Measurements from ENCODE around the gene SLC25A39.
"Not testable (repeated sequence)": the region's sequence is repeated elsewhere in the genome, so short reads cannot be mapped to it uniquely, and the experiment has no call there.

The SLC25A39 gene

GRCh38 chr17:44335564-44335963 lies 10.9 kb upstream of the SLC25A39 start:
- DNase-seq (ENCODE audit: low spot score): no peak

DNA sequence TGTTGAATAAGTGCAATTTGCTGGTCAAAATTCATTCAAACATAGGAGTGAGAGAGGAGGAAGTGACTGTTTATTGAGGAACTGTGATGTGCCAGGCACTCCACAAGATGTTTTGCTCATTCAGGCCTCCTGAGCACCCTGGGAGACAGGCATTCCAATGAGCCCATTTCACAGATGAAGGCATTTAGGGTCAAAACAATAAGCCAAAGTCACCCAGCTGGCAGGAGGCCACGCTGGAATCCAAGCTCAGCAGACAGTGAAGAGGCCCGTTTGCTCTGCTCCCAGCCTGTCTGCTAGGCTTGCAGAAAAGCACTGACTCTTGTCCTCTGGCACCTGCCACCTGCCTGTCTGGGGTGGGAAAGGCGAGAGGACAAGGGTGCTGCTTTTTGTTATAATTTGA lies 10.1 kb upstream of the SLC25A39 start:
- DNase-seq (ENCODE audit: low spot score): no peak

GRCh38 chr17:44334315-44334714 lies 9.7 kb upstream of the SLC25A39 start:
- no peak for DNase-seq (ENCODE audit: low spot score)

DNA sequence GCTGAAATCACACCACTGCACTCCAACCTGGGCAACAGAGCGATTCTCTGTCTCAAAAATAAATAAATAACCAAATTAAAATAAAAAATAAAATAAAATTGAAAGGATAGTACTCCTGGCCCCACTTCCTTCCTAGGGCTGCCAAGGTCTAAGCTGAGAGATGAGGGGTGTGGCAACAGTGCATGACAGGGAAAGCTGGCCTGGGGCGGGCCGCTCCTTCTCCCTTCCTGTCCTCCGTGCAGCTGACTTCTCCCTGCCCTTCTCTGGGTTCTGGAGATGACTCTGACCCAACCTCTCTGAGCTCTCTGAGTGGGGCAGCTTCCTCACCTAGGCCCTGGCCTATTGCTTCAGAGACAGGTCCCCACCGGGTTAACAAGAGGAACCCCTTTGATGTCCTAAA lies 8.7 kb upstream of the SLC25A39 start:
- no peak for DNase-seq (ENCODE audit: low spot score)

DNA sequence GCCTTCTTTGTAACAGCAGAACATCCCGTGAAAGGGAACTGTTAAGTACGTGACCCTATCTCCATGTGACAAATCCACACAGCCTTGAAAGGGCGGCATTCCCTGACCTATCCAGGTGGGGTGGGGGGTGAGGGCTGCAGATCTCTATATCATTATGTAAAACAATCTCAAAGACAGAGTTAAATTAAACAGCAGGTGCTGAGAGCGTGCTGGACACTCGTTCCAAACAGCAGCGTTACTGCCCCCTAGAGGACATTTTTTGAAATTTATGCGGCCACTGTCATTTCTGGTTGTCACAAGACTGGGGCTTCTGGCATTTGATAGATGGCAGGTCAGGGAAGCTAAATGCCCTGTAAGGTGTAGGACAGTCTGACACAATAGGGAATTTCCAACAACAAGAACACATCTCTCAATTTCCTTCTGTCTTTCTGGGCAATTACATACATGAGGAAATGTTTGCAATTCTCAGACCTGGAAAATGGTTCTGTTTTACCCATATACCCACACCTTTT lies 6.7 kb upstream of the SLC25A39 start:
- peak; percentile 62 for DNase-seq (ENCODE audit: low spot score)

DNA sequence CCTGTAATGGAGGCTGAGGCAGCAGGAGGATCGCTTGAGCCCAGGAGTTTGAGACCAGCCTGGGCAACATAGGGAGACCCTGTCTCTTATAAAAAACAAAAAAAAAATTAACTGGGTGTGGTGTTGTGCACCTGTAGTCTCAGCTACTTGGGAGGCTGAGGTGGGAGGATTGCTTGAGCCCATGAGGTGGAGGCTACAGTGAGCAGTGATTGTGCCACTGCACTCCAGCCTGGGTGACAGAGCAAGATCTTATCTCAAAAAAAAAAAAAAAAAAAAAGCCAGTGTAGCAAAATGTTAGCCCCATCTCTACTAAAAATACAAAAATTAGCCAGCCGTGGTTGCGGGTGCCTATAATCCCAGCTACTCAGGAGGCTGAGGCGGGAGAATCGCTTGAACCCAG lies 5.6 kb upstream of the SLC25A39 start:
- not testable (repeated sequence) for DNase-seq (ENCODE audit: low spot score)

- DNase-seq (ENCODE audit: low spot score): not testable (repeated sequence)
Measured at GRCh38 chr17:44329516-44329915, 4.9 kb upstream of the SLC25A39 start.

- DNase-seq (ENCODE audit: low spot score): no peak
Measured at GRCh38 chr17:44327715-44328449, 3.3 kb upstream of the SLC25A39 start.

- DNase-seq (ENCODE audit: low spot score): peak; percentile 95
Measured at GRCh38 chr17:44326861-44327444, 2.3 kb upstream of the SLC25A39 start.

DNA sequence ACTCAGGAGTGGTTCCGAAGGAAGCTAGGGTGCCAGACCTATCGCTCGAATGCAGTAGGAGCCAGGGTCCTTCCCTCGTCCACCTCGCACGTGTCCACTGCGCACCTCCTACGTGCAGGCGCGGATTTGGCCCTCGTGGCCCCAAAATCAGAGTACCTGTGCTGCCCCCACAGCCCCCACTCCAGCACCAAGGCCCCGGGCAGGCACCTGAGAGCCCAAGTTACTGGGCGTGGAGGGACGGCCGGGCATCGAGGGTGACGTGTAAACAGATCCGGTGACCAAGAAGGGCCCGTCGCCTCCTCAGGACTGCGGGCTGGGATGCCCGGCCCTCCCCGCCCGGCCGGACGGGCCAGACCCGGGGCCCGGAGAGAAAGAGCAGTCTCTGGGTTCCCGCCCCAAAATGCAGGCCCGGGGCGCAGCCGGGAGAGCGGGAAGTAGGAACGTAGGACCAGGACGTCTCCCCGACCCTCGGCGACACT lies 492 bp downstream of the SLC25A39 start:
- peak; percentile 46 for DNase-seq (ENCODE audit: low spot score)

- no peak for DNase-seq (ENCODE audit: low spot score)
Measured at GRCh38 chr17:44323359-44324091, 1.1 kb downstream of the SLC25A39 start.

DNA sequence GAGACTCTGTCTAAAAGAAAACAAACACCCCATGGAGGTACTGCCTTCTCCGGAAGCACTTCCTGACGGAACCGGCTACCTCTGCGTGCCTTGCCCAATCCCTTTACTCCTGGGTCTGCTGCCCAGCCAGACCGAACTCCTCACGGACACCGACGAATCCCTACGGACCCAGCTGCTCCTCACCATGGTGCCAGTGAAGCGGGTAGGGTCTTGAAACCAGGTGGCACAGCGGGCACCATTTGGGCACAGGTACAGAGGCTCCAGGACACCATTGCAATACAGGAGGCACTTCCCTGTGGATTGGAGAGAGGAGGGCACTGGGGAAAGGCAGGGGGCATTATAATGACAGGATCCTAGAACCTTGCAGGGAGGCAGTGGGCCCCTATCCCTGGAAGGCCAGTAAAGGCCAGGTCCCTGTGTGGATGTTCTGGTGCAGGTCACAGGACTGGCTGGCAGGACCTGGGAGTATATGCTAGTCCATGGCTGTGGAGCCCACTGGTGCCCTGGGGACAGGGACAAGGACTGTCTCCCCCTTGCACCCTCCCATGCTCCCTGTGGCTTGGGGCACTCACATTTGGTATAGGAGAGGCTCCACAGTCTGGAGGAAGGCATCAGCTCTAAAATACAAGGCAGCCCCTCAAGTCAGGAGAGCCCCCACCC lies 2.3 kb downstream of the SLC25A39 start:
- no peak for DNase-seq (ENCODE audit: low spot score)

DNA sequence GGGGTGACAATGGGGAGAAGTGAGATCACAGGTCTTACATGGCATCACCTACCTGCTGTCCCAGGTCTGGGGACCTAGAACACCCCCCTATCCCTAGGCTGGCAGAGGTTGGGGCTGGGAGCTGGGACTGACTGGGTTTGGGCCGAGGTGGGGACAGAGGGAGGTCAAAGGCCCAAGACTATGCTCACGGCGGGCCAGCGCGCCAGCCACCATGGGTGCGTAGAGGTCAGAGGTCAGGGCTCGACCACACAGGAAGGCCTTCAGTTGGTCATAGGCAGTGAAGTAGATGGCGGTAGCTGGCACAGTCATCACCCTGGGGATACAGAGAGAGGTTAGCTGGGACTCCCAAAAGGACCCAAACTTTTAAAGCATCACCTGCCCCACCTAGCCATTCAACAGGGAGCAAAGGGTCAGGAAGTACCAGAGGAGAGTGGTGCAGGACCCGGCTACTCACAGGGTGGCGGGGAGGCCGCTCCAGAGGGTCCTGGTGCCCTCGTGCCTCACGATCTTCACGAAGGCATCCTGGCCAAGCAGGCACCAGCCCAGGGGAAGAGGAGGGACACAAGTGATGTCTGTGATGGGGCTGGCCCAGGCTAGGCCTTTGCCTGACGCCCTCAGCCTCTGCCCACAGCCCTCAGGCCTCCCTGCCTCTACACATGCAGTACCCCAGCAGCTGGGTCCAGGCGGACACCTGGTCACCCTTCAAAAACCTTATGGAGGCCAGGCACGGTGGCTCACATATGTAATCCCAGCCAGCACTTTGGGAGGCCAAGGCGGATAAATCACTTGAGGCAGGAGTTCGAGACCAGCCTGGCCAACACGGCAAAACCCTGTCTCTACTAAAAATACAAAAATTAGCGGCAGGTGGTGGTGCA lies 3.1 kb downstream of the SLC25A39 start:
- DNase-seq (ENCODE audit: low spot score): no peak

DNA sequence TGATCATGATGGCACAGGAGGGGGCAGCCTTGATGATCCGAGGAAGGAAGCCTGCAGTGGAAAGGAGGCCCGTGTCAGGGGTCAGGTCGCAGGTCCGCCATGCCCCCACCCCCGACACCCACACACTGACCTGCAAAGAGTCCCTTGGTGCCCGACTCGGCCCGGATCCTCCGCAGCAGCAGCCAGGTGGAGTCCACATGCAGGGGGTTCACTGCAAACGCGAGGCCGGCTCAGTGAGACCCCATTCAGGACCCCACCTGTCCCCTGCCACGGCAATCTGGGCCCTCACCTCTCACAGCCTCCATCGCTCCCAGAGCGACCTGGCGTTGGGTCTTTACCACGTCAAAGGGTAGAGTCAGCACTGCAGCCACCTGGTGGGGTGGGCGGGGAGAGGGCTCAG lies 4.6 kb downstream of the SLC25A39 start:
- no peak for DNase-seq (ENCODE audit: low spot score)

GRCh38 chr17:44318077-44318892 lies 6.3 kb downstream of the SLC25A39 start:
- no peak for DNase-seq (ENCODE audit: low spot score)

- DNase-seq (ENCODE audit: low spot score): no peak
Measured at GRCh38 chr17:44317545-44317944, 7.1 kb downstream of the SLC25A39 start.

DNA sequence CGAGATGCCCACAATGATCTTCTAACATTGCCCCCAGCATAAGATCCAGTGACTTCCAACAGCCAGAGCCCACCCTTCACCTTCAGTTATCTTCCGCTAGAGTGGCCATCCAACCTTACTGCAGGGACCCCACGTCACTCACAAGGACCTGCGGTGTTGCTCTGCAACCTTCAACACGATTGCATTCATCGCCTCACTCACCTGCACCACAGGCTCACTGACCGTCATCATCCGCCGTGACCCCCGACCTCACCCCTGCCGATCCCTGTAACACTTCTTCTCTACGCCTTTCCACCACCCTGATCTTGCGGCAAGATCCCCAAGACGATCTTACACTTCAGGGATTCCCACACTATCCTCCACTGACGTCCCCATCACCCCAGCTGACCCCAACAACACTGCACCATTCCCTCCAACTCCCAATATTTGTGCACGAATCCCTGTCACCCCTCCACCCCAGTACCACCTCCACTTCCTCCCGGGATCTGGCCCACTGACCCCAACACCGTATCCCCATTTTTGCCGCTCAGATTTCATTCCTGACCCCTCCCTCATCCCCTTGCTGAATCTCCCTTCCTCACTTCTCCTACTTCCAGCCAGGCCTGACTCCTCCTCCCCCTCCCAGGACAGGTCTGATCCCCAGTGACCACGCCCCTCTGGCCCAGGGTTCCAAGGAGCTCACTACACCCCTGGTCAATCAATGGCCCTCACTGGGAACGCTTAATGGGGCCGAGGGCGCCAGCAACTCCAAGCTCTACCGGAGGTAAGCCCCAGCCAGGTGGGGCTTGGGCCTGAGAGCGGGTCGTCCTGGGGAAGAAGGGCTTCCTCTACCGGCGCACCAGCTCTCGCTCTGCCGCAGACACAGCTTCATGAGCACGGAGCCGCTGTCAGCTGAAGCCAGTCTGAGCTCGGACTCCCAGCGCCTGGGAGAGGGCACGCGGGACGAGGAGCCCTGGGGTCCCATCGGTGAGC lies 8.6 kb downstream of the SLC25A39 start:
- DNase-seq (ENCODE audit: low spot score): no peak

- DNase-seq (ENCODE audit: low spot score): peak; percentile 73
Measured at GRCh38 chr17:44314869-44315661, 9.6 kb downstream of the SLC25A39 start.
